ENCODE measurements around the gene MYO18B. TPM values are rescaled to one million over a fixed set of nuclear protein-coding genes. Genes with fewer than 3 reads are reported as not detected.

The MYO18B gene, protein sequence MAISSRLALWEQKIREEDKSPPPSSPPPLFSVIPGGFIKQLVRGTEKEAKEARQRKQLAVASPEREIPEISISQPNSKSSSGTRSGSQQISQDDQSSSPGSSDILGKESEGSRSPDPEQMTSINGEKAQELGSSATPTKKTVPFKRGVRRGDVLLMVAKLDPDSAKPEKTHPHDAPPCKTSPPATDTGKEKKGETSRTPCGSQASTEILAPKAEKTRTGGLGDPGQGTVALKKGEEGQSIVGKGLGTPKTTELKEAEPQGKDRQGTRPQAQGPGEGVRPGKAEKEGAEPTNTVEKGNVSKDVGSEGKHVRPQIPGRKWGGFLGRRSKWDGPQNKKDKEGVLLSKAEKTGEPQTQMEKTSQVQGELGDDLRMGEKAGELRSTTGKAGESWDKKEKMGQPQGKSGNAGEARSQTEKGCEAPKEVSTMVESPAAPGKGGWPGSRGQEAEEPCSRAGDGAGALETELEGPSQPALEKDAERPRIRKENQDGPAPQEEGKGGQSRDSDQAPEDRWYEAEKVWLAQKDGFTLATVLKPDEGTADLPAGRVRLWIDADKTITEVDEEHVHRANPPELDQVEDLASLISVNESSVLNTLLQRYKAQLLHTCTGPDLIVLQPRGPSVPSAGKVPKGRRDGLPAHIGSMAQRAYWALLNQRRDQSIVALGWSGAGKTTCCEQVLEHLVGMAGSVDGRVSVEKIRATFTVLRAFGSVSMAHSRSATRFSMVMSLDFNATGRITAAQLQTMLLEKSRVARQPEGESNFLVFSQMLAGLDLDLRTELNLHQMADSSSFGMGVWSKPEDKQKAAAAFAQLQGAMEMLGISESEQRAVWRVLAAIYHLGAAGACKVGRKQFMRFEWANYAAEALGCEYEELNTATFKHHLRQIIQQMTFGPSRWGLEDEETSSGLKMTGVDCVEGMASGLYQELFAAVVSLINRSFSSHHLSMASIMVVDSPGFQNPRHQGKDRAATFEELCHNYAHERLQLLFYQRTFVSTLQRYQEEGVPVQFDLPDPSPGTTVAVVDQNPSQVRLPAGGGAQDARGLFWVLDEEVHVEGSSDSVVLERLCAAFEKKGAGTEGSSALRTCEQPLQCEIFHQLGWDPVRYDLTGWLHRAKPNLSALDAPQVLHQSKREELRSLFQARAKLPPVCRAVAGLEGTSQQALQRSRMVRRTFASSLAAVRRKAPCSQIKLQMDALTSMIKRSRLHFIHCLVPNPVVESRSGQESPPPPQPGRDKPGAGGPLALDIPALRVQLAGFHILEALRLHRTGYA (N-terminal part only)
- total RNA-seq = under 0.01 and 0.22 TPM in 2 replicates

GRCh38 chr22:25741692-25742626 is at the start of gene MYO18B:
MYO18B (plus strand) TSS chr22:25742188; CDS start chr22:25761093, 18,905 bp downstream.

Small RNA genes within 50 kb of the gene (small RNA-seq; reads per million reads assigned to genes)
- not detected for gene RN7SKP169
- gene RNA5SP494 = not detected
- gene Z98949.2 = not detected

Other genes starting within 250 kb of the MYO18B start
- 1.7 and 2.2 TPM in 2 replicates for gene GRK3, start 177.5 kb upstream of the MYO18B start, total RNA-seq

Measured in articular chondrocyte of knee joint (primary cell).